Loucy (cell line): ENCODE measurements around the gene C1orf105.

ENCODE experiments used
- H2AFZ ChIP-seq: fragments of 200-600 bp; sonication (generic); 2 replicates; pipeline ENCODE4 v1.6.0; 2016; ENCODE audit warnings: antibody characterized with exemption, mild to moderate bottlenecking, low read length, moderate library complexity
- H3F3A ChIP-seq: fragments of 200-600 bp; 2 replicates; pipeline ENCODE4 v1.6.0; 2016; ENCODE audit warnings: antibody characterized with exemption, low read depth, mild to moderate bottlenecking
- H3K27me3 ChIP-seq: fragments of 200-600 bp; sonication (generic); 2 replicates; pipeline ENCODE4 v1.6.1; 2014; ENCODE audit warnings: low read length, mild to moderate bottlenecking; ENCODE audit not compliant: insufficient read depth, poor library complexity, severe bottlenecking
- H3K36me3 ChIP-seq: fragments of 200-600 bp; sonication (generic); 2 replicates; pipeline ENCODE4 v1.6.1; 2016; ENCODE audit warnings: low read length; ENCODE audit not compliant: insufficient read depth
- H3K4me1 ChIP-seq: fragments of 200-600 bp; sonication (generic); 2 replicates; pipeline ENCODE4 v1.5.1; 2014; ENCODE audit warnings: low read length, mild to moderate bottlenecking; ENCODE audit not compliant: insufficient read depth, poor library complexity, severe bottlenecking
- H3K4me2 ChIP-seq: fragments of 200-600 bp; sonication (generic); 2 replicates; pipeline ENCODE4 v1.6.0; 2014; ENCODE audit warnings: antibody characterized with exemption, low read length, low read depth, mild to moderate bottlenecking; ENCODE audit not compliant: poor library complexity, severe bottlenecking
- H3K4me3 ChIP-seq: fragments of 200-600 bp; sonication (generic); 2 replicates; pipeline ENCODE4 v1.5.1; 2014; ENCODE audit warnings: low read length, mild to moderate bottlenecking, mixed read lengths; ENCODE audit not compliant: poor library complexity, severe bottlenecking
- H3K79me2 ChIP-seq: fragments of 200-600 bp; sonication (generic); 2 replicates; pipeline ENCODE4 v1.6.1; 2014; ENCODE audit warnings: low read length; ENCODE audit not compliant: insufficient read depth
- H3K9ac ChIP-seq: fragments of 200-600 bp; sonication (generic); 2 replicates; pipeline ENCODE4 v1.6.0; 2014; ENCODE audit warnings: mild to moderate bottlenecking, low read depth, low read length, moderate library complexity; ENCODE audit not compliant: poor library complexity, severe bottlenecking
- H3K9me2 ChIP-seq: fragments of 200-600 bp; sonication (generic); replicated peaks from 2 replicates; pipeline ENCODE4 v1.6.1; 2016; ENCODE audit warnings: low read depth, low read length, mixed read lengths
- H3K9me3 ChIP-seq: fragments of 200-600 bp; sonication (generic); 2 replicates; pipeline ENCODE4 v1.6.1; 2014; ENCODE audit warnings: mild to moderate bottlenecking, antibody characterized with exemption, low read length, low read depth; ENCODE audit not compliant: insufficient read depth
- H4K20me1 ChIP-seq: fragments of 200-600 bp; sonication (generic); 2 replicates; pipeline ENCODE4 v1.6.0; 2014; ENCODE audit warnings: antibody characterized with exemption, low read length, mild to moderate bottlenecking; ENCODE audit not compliant: insufficient read depth, poor library complexity, severe bottlenecking
- EZH2phosphoT487 ChIP-seq: fragments of 200-600 bp; IDR thresholded peaks from 2 replicates; pipeline ENCODE4 v1.6.1; 2018; ENCODE audit warnings: antibody characterized with exemption, mild to moderate bottlenecking, moderate library complexity, borderline replicate concordance
- TF ChIP-seq, protein P1 (sequence below): fragments of 200-600 bp; sonication (generic); conservative IDR thresholded peaks from 2 replicates; pipeline ENCODE4 v1.5.1; 2014; ENCODE audit warnings: mild to moderate bottlenecking, antibody characterized with exemption, low read length

Gene C1orf105

GRCh38 chr1:172486805-172487454 lies 66.4 kb downstream of the C1orf105 start:
- Histone ChIP-seq H3K4me3 (peak overlapping the region; percentile 36), H3K9me2 (no peaks in the 10 kb centered on the region), H3F3A (no peaks in the 10 kb centered on the region), H3K4me2 (peak overlapping the region; percentile 63), H3K9me3 (no peaks in the 10 kb centered on the region), H4K20me1 (no peaks in the 10 kb centered on the region), H3K79me2 (no peaks in the 10 kb centered on the region), H3K27me3 (no peaks in the 10 kb centered on the region), H3K9ac (no peak overlapping the region), H3K4me1 (peaks cover 28% of the 10 kb centered on the region), H2AFZ (no peak overlapping the region), H3K36me3 (no peaks in the 10 kb centered on the region)
- TF ChIP-seq EZH2phosphoT487, result no peak
- TF ChIP-seq, protein P1, sequence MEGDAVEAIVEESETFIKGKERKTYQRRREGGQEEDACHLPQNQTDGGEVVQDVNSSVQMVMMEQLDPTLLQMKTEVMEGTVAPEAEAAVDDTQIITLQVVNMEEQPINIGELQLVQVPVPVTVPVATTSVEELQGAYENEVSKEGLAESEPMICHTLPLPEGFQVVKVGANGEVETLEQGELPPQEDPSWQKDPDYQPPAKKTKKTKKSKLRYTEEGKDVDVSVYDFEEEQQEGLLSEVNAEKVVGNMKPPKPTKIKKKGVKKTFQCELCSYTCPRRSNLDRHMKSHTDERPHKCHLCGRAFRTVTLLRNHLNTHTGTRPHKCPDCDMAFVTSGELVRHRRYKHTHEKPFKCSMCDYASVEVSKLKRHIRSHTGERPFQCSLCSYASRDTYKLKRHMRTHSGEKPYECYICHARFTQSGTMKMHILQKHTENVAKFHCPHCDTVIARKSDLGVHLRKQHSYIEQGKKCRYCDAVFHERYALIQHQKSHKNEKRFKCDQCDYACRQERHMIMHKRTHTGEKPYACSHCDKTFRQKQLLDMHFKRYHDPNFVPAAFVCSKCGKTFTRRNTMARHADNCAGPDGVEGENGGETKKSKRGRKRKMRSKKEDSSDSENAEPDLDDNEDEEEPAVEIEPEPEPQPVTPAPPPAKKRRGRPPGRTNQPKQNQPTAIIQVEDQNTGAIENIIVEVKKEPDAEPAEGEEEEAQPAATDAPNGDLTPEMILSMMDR, result no peak

- Histone ChIP-seq H2AFZ (no peak overlapping the region), H3K4me1 (peaks cover 28% of the 10 kb centered on the region), H3F3A (no peaks in the 10 kb centered on the region), H3K4me2 (peak overlapping the region; percentile 63), H3K4me3 (peak overlapping the region; percentile 36), H3K27me3 (no peaks in the 10 kb centered on the region), H3K36me3 (no peaks in the 10 kb centered on the region), H3K9me2 (no peaks in the 10 kb centered on the region), H3K9me3 (no peaks in the 10 kb centered on the region), H3K79me2 (no peaks in the 10 kb centered on the region), H3K9ac (no peak overlapping the region), H4K20me1 (no peaks in the 10 kb centered on the region)
- no peak for TF ChIP-seq EZH2phosphoT487
- TF ChIP-seq, protein P1, result no peak
Measured at GRCh38 chr1:172487550-172487949, 67.1 kb downstream of the C1orf105 start.

GRCh38 chr1:172488393-172488792 lies 67.9 kb downstream of the C1orf105 start:
- Histone ChIP-seq H3K4me1 (peaks cover 28% of the 10 kb centered on the region), H3K9me3 (no peaks in the 10 kb centered on the region), H2AFZ (no peak overlapping the region), H4K20me1 (no peaks in the 10 kb centered on the region), H3F3A (no peaks in the 10 kb centered on the region), H3K79me2 (no peaks in the 10 kb centered on the region), H3K4me2 (no peak overlapping the region), H3K36me3 (no peaks in the 10 kb centered on the region), H3K27me3 (no peaks in the 10 kb centered on the region), H3K4me3 (no peak overlapping the region), H3K9me2 (no peaks in the 10 kb centered on the region), H3K9ac (no peak overlapping the region)
- TF ChIP-seq, protein P1, result no peak
- TF ChIP-seq EZH2phosphoT487, result no peak
